LNCAP (cell line): ENCODE measurements around the gene OR2A2.

Experiments
- CTCF ChIP-seq: fragments of 450-650 bp; IDR thresholded peaks from 2 replicates; pipeline ENCODE4 v1.5.1; 2017; ENCODE audit warnings: mild to moderate bottlenecking

The OR2A2 gene

DNA sequence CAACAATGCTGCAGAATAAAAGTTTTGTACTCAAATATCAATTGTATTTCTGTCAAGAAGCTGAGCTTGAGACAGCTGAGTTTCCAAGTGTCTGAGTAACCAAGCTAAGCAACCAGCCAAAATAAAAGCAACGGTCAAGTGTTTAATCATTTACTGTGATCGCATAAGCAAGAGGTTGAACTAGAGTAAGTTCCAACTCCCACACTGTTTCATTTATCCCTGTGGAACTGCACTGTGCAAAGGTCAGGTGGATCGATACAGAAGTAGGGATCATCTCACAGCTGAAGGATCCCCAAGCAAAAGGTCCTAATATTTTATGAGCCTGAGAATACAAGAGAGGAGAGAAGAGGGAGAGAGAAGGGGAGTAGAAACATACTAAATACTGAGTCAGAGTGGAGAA lies 35.0 kb downstream of the OR2A2 start:
- TF ChIP-seq CTCF = no peak

DNA sequence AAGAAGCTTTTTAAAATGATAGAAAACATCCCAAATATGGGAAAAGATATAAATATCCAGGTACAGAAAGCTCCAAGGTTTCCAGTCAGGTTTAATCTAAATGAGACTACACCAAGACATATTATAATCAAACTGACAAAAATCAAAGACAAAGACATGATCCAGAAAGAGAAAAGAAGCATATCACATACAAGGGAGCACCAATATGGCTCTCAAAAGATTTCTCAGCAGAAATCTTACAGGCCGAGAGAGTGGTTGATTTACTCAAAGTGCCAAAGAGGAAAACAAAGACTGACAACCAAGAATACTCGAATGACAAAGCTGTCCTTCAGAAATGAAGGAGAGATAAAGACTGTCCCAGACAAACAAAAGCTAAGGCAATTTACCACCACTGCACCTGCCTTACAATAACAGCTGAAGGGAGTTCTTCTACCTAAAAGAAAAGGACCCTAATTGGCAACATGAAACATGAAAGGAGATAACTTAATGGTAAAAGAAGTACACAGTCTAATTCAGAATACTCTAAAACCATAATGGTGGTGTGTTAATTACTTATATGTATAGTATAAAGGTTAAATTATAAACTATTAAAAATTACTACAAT lies 38.9 kb downstream of the OR2A2 start:
- no peak for TF ChIP-seq CTCF

DNA sequence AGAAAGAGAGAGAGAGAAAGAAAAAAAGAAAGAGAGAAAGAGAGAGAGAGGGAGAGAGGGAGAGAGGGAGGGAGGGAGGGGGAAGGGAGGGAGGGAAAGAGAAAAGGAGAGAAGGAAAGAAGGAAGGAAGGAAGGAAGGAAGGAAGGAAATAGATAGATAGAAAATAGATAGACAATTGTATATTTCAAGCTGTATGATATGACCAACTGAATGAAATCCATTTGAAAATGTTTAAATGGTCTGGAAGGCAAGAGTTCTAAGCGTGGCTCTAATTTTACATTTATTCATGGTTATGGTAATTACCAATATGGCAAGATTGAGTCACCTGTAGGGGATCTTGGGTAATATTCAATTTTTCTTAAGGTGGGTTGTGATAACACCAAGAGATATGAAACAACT lies 49.5 kb downstream of the OR2A2 start:
- TF ChIP-seq CTCF = no peak
